ENCODE data around the gene CCDC127. TPM values are rescaled to one million over a fixed set of nuclear protein-coding genes. Genes with fewer than 3 reads are reported as not detected.
A peak's percentile ranks its signal among the peaks of the same experiment; 100 is the strongest.
"Not testable (repeated sequence)": the region's sequence is repeated elsewhere in the genome, so short reads cannot be mapped to it uniquely, and the experiment has no call there.

CCDC127 gene
- total RNA-seq, 2 donors from 2014 or later, result 6.1 to 7.3 TPM

DNA sequence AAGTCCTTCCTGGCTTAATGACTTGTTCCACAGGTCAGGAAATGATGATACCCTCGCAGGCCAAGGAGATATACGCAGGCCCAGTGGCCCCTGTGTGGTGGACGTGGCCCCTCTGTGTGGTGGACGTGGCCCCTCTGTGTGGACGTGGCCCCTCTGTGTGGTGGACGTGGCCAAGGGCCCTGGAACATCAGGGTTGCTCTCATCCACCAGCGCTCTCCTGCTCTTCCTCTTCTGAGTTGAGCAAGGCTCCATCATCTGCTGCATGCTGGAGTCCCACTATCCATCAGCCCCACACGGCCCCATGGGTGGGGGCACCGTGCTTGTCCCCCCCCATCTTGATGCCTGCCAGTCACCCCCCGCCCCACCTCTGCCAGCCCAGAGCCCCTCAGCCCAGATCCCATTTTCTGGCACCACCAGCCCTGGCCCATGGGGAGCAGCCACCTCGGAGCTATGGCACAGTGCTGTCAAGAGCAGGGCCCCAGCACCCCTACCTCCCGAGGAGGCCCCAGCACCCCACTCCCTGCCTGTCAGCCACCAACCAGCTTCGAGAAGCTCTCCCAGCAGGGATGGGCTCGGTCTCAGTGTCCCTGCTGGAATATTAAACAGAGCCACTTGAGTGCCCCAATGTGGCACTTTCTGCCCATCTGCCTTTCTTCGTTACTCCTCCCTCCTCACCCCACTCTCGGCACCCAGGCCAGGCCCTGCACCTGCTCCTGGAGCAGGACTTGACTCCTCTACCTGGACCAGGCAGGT lies 18.6 kb downstream of the CCDC127 start:
- H3K9me3 Mint-ChIP-seq, result no peaks in the 10 kb centered on the region
- ATAC-seq, result peak in 1 of 2 donors; percentile 7
- H3K36me3 Mint-ChIP-seq, result peaks cover 0 to 4% of the 10 kb centered on the region in 2 donors
- no peak overlapping the region for H3K27ac Mint-ChIP-seq
- DNase-seq (ENCODE audit: low spot score in 2 of 2), result no peak

DNA sequence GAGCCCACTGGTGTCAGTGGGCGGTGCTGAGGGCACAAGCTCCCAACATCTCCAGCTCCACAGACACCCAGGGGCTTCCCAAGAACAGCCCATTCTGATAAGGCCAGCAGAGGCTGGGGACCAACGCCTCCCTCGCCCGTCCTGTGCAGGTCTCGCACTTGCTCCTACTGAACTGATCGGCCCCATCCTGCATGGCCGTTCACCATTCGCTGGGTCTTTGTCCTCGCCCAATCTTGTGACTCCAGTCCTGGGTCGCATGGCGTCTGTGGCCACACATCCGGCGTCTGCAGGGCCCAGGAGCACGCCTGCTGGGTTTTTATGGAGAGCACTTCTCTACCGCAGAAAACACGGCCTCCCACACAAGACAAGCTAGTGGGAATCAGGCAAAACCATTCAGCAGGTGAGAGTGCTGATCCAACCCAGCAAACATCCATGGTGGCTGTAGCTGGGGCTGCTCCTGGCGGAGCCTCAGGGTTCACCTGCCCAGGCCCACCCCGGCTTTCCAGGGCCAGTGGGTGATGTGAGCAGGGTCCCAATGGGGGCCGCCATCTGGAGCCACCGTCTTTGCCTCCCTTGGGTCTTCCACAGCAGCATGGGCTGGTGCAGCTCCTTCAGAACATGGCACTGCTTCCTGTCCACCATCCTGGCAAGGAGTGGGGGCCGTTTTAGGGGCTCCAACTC lies 19.3 kb downstream of the CCDC127 start:
- DNase-seq (ENCODE audit: low spot score in 2 of 2), result no peak
- no peak for ATAC-seq
- Mint-ChIP-seq H3K9me3 (no peaks in the 10 kb centered on the region), H3K36me3 (peaks cover 0 to 4% of the 10 kb centered on the region in 2 donors), H3K27ac (no peak overlapping the region)

DNA sequence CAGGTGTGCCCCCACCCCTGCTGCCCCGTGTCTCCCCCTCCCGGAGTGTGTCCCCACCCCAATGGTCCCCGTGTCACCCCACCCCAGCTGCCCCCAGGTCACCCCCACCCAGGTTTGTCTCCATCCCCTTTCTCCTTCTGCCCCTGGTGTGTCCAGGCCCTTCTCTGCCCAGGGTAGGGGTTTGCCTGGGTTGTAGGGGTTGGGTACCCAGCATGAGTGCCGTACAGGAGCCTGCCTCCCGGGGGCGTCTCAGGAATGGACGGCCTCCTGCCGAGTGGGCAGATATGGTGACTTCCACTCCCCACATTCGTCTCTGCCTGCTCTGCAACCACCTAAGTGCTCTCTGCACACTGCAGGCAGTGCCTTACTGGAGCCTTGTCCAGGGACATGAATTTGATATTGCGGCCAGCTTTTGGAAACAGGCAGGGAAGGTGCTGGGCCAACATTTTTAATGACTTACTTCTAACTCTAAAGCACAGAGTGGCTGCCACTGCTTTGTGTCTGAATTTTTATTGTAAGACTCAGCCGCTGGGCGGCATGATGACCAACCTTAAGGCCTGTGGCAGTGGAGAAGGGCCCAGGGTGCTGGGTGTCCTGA lies 20.0 kb downstream of the CCDC127 start:
- Mint-ChIP-seq H3K27ac (no peak overlapping the region), H3K36me3 (peaks cover 0 to 4% of the 10 kb centered on the region in 2 donors), H3K9me3 (no peaks in the 10 kb centered on the region)
- ATAC-seq (no peak), DNase-seq (ENCODE audit: low spot score in 2 of 2) (no peak)

DNA sequence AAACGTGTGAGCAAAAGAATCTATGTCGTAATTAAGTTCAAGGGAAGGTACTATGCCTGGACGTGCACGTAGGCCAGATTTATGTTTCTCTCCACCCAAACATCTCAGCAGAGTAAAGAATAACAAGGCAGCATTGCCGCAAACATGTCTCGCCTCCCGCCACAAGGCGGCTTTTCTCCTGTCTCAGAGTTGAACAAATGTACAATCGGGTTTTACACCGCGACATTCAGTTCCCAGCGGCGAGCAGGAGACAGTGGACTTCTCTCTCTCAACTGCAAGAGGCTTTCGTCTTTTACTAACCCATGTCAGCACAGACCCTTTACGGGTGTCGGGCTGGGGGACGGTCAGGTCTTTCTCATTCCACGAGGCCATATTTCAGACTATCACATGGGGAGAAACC lies 20.9 kb downstream of the CCDC127 start:
- H3K27ac Mint-ChIP-seq; H3K36me3 Mint-ChIP-seq; ATAC-seq; DNase-seq (ENCODE audit: low spot score in 2 of 2); H3K9me3 Mint-ChIP-seq: not testable (repeated sequence)

DNA sequence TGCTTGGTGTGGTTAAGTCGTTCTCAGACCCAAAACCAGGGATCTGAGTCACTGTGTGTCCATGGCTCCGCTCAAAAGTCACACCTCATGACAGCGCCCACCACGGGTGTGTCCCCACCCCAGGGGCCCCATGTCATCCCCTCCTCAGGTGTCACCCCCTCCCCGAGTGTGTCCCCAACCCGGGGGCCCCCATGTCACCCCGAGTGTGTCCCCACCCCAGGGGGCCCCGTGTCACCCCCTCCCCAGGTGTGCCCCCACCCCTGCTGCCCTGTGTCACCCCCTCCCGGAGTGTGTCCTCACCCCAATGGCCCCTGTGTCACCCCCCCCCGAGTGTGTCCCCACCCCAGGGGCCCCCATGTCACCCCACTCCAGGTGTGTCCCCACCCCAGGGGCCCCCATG lies 21.6 kb downstream of the CCDC127 start:
- Mint-ChIP-seq H3K27ac (no peak overlapping the region), H3K9me3 (no peaks in the 10 kb centered on the region), H3K36me3 (no peaks in the 10 kb centered on the region)
- no peak for ATAC-seq
- DNase-seq (ENCODE audit: low spot score in 2 of 2), result no peak

DNA sequence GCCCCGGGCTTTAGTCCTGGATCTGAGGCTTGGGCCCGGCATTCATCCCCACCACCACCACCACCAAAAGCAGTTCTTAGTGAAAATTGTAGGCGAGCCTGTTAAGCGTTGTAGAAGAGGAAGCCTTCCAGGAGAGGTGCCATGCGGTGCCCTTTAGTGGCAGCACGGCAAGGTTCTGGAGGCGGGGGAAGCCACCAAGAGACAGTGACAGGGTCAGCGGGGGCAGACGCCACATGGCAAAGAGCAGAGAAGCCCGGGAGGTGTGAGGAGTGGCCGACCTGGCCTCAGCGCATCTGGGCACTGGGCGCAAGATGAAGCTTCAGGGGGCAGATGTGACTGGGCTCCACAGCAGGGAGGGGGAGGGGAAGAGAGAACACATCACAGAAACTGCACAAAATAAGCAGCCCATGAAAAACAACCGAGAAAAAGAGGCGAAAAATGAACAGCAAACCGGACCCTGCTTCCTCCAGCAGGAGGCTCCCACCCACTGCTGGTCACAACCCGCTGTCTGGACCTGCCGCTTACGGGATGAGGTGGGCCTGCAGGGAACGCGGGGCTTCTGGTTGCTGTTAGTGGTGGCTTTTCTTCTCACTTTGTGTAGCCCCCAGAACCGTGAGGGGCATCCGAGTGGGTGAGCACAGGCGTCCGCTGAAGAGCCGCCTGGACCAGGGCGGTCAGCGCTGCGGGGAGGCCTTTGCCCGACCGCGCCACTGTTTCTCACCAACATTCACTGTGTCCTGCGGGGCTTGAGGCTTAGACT lies 22.4 kb downstream of the CCDC127 start:
- no peak for DNase-seq (ENCODE audit: low spot score in 2 of 2)

DNA sequence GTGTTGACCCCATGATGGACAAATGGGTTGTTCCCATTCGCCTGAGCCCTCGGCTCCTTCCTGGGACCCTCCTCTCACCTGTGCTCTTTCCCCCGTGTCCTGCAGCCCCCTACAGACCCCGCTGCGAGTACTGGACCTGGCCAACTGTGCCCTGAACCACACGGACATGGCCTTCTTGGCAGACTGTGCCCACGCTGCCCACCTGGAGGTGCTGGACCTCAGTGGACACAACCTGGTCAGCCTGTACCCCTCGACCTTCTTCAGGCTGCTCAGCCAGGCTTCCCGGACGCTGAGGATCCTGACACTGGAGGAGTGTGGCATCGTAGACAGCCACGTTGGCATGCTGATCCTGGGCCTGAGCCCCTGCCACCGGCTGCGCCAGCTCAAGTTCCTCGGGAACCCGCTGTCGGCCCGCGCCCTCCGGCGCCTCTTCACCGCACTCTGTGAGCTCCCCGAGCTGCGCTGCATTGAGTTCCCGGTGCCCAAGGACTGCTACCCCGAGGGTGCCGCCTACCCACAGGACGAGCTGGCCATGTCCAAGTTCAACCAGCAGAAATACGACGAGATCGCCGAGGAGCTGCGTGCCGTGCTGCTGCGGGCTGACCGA lies 23.2 kb downstream of the CCDC127 start:
- Mint-ChIP-seq H3K27ac (no peak overlapping the region), H3K36me3 (no peaks in the 10 kb centered on the region), H3K9me3 (no peaks in the 10 kb centered on the region)
- DNase-seq (ENCODE audit: low spot score in 2 of 2) (no peak), ATAC-seq (no peak)

More for the DNA sequence above, 22.4 kb downstream of the CCDC127 start:
- Mint-ChIP-seq H3K27ac (no peak overlapping the region), H3K9me3 (no peaks in the 10 kb centered on the region), H3K36me3 (no peaks in the 10 kb centered on the region)
- ATAC-seq, result no peak

DNA sequence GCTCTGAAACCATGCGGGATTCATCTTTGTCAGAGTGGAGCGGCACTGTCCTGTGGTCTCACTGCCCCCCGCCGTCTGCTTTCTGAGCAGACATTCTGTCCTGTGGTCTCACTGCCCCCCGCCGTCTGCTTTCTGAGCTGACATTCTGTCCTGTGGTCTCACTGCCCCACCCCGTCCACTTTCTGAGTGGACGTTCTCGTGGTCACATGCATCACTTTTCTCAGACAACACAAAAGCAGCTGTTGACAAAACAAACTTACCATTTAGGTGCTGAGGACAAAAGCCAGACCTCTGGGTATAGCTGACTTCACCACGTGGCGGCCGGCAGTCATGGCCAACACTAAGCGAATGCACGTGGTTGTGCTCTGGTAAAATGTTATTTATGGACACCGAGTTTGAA lies 23.9 kb downstream of the CCDC127 start:
- ATAC-seq, result no peak
- no peak for DNase-seq (ENCODE audit: low spot score in 2 of 2)
- Mint-ChIP-seq H3K9me3 (no peaks in the 10 kb centered on the region), H3K27ac (no peak overlapping the region), H3K36me3 (no peaks in the 10 kb centered on the region)

DNA sequence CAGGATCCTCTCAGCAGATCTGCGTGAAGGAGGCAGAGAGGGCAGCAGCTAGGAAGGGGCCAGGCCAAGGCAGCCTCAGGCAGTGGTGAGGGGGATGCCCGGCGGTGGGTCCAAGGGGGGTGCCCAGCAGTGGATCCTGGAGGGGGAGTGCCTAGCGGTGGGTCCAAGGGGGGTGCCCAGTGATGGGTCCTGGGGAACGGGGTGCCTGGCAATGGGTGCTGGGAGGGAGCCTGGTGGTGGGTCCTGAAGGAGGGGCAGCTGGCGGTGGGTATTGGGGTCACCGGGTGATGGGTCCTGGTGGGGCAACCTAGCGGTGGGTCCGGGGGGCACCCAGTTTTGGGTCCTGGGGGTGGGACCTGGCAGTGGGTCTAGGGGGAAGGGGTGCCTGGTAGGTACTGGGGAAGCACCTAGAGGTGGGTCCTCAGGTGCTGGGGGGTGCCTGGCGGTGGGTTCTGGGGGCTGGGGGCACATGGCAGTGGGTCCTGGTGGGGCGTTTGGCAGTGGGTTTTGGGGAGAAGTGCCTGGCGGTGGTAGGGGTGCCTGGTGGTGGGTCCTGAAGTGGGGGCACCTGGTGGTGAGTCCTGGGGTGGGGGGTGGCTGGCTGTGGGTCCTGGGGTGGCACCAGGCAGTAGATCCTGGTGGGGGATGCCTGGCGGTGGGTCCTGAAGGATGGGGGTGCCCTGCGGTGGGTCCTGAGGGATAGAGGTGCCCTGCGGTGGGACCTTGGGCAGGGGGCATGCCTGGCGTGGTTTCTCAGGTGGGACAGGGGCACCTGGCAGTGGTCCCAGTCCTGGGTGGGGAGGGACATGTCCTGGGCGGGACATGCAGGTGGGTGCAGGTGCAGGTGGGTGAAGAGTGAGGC lies 24.8 kb downstream of the CCDC127 start:
- Mint-ChIP-seq H3K27ac (peak overlapping the region in 1 of 2 donors; percentile 32), H3K9me3 (no peaks in the 10 kb centered on the region), H3K36me3 (no peaks in the 10 kb centered on the region)
- DNase-seq (ENCODE audit: low spot score in 2 of 2) (no peak), ATAC-seq (no peak)

DNA sequence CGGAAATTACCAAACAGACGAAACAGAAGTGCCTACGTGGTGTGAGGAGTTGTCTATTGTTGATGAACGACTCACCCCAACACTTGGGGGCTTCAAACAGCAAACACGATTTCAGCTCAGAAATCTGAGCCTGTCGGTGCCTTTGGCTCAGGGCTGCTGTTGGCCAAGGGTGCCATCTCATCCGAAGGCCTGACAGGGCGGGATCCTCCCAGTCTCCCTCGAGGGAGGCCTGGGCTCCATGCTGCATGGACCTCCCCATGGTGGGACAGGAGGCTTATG lies 25.3 kb downstream of the CCDC127 start:
- Mint-ChIP-seq H3K9me3 (no peaks in the 10 kb centered on the region), H3K27ac (peak overlapping the region in 1 of 2 donors; percentile 32), H3K36me3 (no peaks in the 10 kb centered on the region)
- no peak for ATAC-seq
- no peak for DNase-seq (ENCODE audit: low spot score in 2 of 2)

DNA sequence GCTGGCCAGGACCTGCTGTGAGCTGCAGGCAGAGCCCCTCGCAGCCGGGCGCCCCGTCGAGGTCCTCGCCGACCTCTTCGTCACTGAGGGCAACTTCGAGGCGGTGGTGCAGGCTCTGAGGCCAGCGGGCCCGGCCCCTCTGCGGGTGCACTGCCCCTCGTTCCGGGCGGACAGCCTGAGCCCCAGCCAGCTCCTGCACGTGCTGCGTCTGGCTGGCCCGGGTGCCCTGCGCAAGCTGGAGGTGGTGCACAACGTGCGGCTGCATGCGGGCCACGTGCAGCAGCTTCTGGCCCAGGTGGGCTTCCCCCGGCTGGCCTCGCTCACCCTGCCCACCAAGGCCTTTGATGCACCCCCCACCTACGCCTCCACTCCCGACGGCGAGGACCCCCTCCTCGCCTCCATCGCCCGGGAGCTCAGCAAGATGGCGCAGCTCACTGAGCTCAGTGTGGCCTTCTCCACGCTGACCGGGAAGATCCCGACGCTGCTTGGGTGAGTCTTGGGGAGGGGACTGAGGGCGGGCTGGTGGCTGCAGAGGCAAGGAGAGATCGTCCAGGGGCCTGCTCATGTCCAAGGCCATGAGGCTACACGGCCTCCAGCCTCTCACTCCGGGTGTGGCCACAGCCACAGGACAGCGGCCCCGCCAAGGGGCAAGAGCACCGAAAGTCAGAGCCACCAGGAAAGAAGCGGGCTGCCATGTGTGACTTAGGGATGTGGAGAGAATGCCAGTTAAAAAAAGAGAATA lies 25.8 kb downstream of the CCDC127 start:
- Mint-ChIP-seq H3K9me3 (no peaks in the 10 kb centered on the region), H3K27ac (peak overlapping the region in 1 of 2 donors; percentile 32), H3K36me3 (no peaks in the 10 kb centered on the region)
- DNase-seq (ENCODE audit: low spot score in 2 of 2) (no peak), ATAC-seq (no peak)

DNA sequence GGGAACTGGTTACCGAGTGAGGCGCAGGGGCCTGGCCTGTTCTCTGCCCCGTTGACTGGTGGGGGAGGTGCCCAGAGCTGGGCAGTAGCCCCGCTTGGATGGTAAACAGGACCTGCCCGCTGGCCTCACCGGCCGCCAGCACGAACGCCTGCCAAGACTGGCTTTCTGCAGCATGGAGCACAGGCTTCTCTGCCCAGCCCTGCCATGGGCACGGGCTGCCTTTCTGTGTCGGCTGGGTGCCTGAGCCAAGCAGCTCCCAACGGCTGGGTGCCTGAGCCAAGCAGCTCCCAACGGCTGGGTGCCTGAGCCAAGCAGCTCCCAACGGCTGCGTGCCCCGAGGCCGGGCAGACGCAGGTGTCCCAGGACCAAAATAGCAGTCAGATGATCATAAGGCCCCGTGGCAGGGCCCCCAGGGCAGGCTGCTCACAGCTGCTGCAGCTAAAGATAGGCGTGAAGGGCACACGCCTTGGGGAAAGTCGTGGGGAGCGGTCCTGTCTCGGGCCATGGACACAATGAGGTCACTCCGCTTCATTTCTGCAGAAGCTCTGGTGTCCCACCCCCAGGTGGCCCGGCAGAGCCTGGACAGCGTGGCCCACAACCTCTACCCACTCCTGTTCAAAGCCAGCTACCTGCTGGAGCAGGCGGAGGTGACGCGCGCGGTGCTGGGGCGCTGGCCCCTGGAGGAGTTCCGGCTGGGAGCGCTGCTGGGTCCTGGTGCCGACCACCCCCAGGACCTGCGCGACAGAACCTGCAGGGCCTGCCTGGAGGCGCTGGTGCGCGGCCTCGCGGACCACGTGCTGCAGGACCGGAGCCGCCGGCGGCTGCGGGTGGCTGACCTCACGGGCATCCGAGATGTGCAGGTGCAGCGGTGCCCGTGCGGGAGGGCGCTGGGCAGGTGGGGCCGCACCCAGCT lies 26.7 kb downstream of the CCDC127 start, which contains the start of gene LRRC14B:
LRRC14B (plus strand) TSS at position 460 of the 913 bp plus-strand sequence; CDS start at position 504, 44 bp downstream.
- DNase-seq (ENCODE audit: low spot score in 2 of 2) (no peak), ATAC-seq (peak in 1 of 2 donors; percentile 23)
- Mint-ChIP-seq H3K9me3 (no peaks in the 10 kb centered on the region), H3K36me3 (no peaks in the 10 kb centered on the region), H3K27ac (peak within 1 kb of the TSS in 1 of 2 donors; percentile 32)

DNA sequence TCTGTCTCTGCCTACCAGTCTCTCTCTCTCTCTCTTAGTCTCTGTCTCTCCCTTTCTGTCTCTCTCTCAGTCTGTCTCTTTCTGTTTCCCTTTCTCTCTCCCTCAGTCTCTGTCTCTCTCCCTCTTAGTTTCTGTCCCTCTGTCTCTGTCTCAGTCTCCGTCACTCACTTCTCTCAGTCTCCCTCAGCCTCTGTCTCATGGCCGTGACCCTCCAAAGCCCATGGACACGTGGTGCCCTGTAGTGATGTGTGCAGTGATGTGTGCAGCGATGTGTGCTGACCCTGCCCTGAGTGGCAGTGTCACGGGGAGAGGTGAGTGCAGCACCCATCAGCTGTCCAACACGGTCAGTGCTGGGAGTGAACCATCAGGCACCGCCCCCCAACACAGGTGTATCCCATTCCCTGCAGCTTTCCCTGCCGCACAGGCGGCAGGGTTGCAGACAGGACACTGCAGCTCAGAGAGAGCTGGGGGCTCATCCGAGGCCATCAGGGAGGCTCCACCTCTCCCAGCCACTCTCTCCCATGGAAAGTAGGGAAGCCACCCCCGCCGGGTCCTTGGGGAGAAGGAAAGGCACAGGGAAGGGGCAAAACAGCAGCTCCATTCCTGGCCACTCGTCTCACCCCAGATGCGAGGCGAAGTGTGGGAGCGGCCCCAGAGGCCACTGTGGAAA lies 27.5 kb downstream of the CCDC127 start:
- ATAC-seq (peak in 1 of 2 donors; percentile 14), DNase-seq (ENCODE audit: low spot score in 2 of 2) (no peak)
- H3K36me3 Mint-ChIP-seq, result no peaks in the 10 kb centered on the region
- H3K27ac Mint-ChIP-seq, result no peak overlapping the region
- H3K9me3 Mint-ChIP-seq, result no peaks in the 10 kb centered on the region

DNA sequence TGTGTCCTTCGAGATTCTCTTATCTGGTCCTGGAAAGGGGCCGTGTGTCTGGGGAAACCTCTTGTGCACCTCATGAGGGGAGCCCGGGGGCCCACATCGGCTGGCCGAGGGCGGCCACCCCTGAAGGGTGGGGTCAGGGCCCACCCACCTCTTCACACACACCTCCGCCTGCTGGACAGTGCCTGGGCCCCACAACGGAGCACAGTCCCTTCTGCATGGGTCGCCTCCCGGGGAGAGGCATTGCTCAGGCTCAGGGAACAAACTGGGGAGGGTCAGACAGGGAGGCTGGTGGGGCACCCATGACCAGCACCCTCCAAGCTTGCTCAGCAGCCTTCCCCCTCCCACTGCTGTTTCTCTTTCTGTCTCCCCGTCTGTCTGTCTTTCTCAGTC lies 28.0 kb downstream of the CCDC127 start:
- H3K9me3 Mint-ChIP-seq, result no peaks in the 10 kb centered on the region

More for the DNA sequence above, 28.0 kb downstream of the CCDC127 start:
- no peaks in the 10 kb centered on the region for H3K36me3 Mint-ChIP-seq
- DNase-seq (ENCODE audit: low spot score in 2 of 2) (no peak), ATAC-seq (no peak)
- H3K27ac Mint-ChIP-seq, result no peak overlapping the region
